Measurements from ENCODE around the gene HSD17B2.
"Not testable (repeated sequence)": the region's sequence is repeated elsewhere in the genome, so short reads cannot be mapped to it uniquely, and the experiment has no call there.

- TF ChIP-seq TAF1 (IDR thresholded peaks at IDR 0.05; ENCODE audit: borderline replicate concordance, low read depth, low read length); CHD2 (IDR thresholded peaks at IDR 0.05; ENCODE audit: low read length, partially characterized antibody); USF2 (IDR thresholded peaks at IDR 0.05; ENCODE audit: borderline replicate concordance, low read depth, low read length); CTCF (IDR thresholded peaks at IDR 0.05); MAX (IDR thresholded peaks at IDR 0.05; ENCODE audit: low read depth); EP300 (IDR thresholded peaks at IDR 0.05; ENCODE audit: borderline replicate concordance in 1 of 2, low read depth in 1 of 2, low read length in 1 of 2); GATA2 (CRISPR knock-in tag; IDR thresholded peaks at IDR 0.05); RFX5 (IDR thresholded peaks at IDR 0.05; ENCODE audit: low read length): not testable (repeated sequence)
Observed at GRCh38 chr16:82009789-82010188, 25.3 kb upstream of the HSD17B2 start.

All from SK-N-SH (cell line).